SH-SY5Y (cell line): Measurements from ENCODE around the gene AAK1.

ENCODE experiments used
- GATA2 ChIP-seq: IDR thresholded peaks from 2 replicates; pipeline ENCODE4 v1.6.1; 2011; ENCODE audit warnings: mild to moderate bottlenecking, low read depth, low read length
- GATA3 ChIP-seq: IDR thresholded peaks from 2 replicates; pipeline ENCODE4 v1.6.1; 2011; ENCODE audit warnings: low read depth, mild to moderate bottlenecking, low read length, moderate library complexity

GRCh38 chr2:69538249-69538648 is 105.3 kb downstream of the AAK1 start:
- TF ChIP-seq GATA2 = no peak
- no peak for TF ChIP-seq GATA3
